ENCODE measurements around the gene LOXL3.
"Not testable (repeated sequence)": the region's sequence is repeated elsewhere in the genome, so short reads cannot be mapped to it uniquely, and the experiment has no call there.

Gene LOXL3

DNA sequence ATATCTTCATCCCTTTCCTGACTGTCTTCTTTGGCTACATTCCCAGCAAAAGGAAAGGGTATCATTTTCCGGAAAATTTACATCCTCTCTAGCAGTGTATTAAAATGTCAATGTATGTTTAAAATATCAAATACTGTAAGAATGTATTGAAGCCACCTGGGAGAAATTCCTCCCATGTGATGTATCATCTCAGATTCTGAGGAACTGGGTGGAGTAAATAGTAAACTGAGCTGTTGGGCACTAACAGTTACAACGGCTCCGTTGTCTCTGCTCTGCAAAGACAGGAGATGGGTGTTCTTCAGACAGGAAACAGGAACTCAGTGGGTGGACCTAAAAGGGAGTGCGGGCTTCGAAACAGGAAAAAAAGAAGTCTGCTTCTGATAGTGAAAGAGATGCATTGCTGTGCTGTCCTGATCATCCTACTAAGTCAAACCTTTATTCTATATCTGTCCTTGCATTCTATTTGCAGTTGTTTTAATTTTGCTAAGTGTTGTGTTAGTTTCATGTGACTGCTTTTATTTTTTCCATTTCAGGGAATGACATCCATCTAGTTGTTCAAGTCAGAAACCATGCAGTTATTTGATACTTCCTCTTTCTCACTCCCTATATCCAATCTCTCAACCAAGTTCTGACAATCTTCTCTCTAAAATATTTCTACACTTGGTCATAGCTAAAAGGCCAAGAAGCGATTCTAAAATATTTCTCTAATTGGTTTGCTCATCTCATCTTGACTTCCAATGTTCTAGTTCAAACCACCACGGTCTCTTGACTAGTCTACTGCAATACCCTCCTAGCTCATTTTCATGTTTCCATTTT lies 20.2 kb upstream of the LOXL3 start:
- DNase-seq = peak; percentile 74

GRCh38 chr2:74572178-74572925 lies 18.6 kb upstream of the LOXL3 start:
- no peak for DNase-seq

DNA sequence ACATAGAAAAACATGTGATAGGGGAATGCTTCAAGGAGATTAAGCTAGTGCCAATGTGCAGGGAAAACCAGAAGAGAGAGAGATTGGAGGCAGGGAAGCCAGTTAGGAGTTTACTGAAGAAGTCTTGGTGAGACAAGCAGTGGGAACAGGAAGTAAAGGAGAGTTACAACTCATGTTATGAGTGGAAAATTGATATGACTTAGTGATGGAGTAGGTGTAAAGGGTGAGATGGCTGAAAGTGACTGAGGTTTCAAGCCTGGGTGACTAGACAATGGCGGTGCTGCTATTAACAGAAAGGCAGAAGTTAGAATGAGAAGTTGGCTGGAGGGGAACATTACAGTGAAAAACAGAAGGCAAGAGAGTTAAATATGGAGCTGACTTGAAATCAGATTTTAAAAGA lies 17.3 kb upstream of the LOXL3 start:
- peak; percentile 50 for DNase-seq

DNA sequence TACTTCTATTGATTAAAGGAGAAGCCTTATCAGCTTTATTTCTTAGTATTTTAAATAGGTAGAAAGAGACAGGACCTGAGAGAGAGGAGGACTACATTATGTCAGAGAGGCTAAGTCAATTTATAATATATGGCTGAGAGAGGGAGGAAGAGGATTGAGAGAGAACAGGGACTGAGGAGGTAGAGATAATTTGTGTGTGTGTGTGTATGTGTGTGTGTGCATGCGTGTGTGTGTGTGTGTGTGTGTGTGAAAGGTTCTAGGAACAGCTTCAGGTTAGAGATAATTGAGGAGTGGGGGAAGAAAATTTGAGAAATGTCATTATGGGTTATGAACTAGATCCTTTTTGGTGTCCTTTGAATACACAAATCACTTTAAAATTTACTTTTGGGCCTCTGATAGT lies 15.9 kb upstream of the LOXL3 start:
- DNase-seq = no peak

DNA sequence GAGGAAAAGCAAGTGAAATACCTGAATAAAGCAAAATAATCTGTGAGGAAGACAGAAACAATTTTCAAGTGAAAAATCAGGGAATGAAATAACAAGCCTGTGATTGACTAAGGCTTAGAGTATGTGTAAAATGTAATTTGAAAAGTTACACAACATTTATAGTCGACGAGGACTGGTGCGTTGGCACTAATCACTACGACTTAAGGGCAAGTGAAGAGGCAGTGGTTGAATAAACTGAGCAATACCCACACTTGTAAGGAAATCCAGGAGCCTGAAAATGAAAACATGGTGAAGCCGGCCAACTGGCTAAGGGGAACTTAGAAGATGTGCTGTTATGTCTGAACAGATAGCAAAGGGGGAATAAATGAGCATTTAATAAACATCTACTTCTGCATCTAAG lies 14.1 kb upstream of the LOXL3 start:
- DNase-seq = no peak

DNA sequence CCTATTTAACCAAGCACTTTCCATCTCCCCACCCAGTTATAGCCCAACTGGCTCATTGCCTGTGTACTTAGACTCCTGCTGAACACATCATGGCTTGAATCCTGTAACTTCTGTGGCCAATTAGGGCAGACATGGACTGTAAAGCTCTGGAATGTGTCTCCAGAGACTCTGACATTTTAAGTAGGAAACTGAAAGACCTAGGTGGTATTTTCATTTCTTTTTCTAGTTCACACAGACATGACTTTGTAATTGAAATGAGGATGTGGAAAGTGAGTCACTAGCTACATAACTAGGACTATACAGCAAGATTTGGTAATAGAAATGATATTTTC lies 13.0 kb upstream of the LOXL3 start:
- DNase-seq = no peak

- DNase-seq = no peak
Measured at GRCh38 chr2:74566076-74566753, 12.5 kb upstream of the LOXL3 start.

- no peak for DNase-seq
Measured at GRCh38 chr2:74564222-74564621, 10.5 kb upstream of the LOXL3 start.

DNA sequence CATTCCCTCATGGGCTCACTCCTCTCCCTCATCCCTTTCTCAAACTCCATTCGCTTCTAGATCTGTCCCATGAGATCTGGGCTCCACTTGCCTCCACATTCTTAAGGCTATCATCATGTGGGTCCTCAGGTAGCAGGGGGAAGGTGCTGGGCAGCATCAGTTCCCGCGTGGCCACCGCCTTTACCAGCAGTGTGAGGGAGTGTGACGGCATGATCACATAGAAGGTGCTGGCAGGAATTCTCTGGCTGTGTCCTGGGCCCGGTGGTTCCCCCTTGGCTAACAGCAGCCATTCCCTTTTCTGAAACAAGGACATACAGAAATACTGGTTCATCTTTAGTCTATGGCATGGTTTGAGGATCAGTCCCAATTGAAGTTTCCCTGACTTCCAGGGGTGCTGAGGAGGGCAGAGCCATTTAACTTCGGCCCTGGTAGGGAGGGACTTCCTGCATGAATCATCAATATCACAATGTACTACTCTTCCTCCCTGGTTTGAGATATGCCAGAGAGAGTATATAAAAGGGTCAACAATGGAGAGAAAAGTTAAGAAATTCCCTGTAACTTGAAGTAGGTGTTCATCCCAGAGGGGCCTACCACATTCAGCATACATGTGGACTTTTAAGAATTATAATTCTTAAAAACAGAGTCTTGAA lies 8.5 kb upstream of the LOXL3 start:
- DNase-seq = no peak

DNA sequence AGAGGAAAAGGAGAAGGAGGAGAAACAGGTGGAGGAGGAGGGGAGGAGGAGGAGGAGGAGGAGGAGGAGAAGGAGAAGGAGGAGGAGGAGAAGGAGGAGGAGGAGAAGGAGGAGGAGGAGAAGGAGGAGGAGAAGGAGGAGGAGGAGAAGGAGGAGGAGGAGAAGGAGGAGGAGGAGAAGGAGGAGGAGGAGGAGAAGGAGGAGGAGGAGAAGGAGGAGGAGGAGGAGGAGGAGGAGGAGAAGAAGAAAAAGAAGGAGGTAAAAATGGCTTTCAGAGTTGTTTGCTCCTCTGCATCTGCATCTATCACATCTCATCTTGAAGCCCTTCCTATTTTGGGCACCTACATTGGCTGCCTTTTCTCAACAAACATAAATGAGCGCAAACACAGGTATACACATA lies 7.3 kb upstream of the LOXL3 start:
- not testable (repeated sequence) for DNase-seq

- DNase-seq = no peak
Measured at GRCh38 chr2:74560591-74560990, 6.8 kb upstream of the LOXL3 start.

DNA sequence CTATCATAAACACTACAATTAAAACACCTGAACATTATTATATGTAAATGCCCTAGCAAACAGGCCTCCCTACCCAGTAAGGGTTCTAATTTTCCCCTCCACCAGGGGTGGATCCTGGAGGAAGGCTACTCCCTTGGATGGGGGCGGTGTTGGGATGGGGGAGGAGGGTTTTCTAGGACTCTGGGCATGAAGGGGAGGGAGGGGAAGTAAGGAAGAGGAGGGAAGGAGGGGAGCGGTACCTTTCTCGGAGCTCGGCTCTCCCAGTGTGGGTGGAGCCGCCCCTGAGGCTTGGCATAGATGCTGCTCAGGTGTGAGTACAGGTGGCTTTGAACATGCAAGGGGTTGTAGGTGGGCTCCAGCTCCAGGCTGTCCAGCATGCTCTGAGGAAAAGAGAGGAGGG lies 6.2 kb upstream of the LOXL3 start:
- DNase-seq = no peak

GRCh38 chr2:74558284-74559230 lies 4.8 kb upstream of the LOXL3 start:
- no peak for DNase-seq

DNA sequence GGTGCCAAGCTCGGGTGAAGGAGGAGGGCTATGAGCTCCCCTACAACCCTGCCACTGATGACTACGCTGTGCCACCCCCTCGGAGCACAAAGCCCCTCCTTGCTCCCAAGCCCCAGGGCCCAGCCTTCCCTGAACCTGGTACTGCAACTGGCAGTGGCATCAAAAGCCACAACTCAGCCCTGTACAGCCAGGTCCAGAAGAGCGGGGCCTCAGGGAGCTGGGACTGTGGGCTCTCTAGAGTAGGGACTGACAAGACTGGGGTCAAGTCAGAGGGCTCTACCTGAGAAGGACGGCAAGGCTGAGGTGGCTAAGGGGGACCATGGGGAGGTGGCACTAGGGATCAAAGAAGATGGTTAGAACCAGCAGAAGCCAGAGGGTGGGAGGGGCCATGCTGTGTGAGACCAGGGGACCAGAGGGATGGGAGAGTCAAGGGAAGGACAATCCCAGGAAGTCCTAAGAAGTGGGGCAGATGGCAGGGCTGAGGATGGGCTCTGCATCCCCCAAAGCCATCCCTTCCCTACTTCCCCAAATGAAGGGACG lies 3.2 kb upstream of the LOXL3 start:
- DNase-seq = no peak

GRCh38 chr2:74556159-74556558 lies 2.4 kb upstream of the LOXL3 start:
- DNase-seq = no peak

DNA sequence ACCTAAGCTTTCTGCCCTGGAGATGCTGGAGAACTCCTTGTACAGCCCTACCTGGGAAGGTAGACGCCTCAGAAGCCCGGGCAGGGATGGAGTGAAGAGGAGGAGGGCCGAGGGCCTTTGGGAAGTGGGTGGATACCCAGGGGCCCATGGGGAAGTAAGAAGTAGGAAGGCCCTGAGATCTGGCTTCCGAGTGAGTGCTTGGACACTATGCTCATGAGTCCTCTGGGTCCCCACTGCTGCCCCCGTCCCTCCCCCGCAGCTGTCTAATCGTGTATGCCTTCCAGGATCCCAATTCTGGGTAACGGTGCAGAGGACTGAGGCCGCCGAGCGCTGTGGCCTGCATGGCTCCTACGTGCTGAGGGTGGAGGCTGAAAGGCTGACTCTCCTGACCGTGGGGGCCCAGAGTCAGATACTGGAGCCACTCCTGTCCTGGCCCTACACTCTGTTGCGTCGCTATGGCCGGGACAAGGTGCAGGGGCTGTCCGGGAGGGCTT lies 1.9 kb upstream of the LOXL3 start:
- no peak for DNase-seq

DNA sequence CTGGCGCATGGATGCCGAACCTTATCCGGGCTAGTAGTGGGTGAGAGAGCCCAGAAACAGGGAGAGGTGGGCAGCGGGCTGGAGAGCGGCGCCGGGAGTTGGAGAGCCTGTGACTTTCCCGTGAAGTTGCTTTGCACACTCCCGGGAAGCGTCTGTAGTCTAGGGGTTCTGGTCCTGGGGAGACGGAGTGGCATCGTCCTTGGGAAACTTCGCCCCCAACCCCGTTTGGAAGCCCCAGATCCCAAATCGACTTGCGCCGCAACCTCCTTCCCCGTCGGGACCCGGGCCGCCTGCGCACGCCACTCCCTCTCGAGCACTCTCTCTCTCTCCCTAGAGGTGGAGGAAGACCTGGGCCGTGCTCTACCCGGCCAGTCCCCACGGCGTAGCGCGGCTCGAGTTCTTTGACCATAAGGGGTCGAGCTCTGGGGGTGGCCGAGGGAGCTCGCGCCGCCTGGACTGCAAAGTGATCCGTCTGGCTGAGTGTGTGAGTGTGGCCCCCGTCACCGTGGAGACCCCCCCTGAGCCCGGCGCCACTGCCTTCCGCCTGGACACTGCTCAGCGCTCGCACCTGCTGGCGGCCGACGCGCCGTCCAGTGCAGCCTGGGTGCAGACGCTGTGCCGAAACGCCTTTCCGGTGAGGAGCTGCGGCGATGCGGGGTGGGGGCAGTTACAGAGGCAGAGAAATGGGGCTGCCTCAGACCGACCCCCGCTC lies 1.2 kb upstream of the LOXL3 start:
- peak; percentile 54 for DNase-seq

GRCh38 chr2:74552914-74553811 lies 579 bp downstream of the LOXL3 start:
- no peak for DNase-seq

DNA sequence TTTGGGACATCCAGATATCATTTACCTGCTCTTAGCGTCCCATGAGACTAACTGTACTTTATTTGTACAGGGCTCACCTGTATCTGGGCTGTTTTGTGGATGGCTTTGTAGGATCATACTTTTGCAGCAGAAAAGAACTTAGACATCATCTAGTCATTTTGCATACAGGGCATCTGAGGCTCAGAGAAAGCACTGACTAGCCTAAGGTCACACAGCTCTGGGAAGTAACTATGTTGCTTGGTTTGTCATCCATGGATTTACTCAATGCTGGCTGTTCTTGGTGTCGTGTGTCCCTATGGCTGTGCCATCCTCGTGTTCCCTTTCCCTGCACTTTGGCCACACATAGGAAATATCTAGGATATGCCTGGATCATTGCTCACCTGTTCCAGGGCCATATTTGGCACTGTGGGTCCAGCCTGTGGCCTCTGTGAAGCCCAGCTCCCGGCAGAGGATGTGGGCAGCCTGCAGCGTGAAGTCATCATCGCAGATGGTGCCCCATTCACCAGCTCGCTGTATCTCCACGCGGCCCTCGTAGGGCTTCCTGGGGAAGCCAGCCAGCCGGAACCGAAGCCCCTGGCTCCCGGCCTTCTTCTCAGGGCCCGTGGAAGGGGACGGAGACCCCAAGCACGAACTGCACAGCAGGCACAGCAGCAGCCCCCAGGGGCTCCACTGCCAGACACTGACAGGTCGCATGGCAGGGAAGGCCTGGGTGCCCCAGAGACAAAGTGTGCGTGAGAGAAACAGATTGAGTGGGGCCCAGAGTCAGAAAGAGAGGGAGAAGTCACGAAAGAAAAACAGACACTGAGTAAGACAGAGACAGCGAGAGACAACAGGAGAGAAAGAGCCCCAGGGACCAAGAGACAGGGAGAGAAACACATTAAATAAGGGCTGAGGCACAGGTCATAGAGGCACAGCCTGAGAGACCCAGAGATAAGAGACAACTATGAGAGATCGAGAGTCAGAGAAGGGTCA lies 1.5 kb downstream of the LOXL3 start:
- DNase-seq = no peak
